Measurements from ENCODE around the gene MDFI.

Gene MDFI

GRCh38 chr6:41659935-41660334 lies 21.7 kb downstream of the MDFI start:
- TF ChIP-seq CTCF (IDR thresholded peaks at IDR 0.05; ENCODE audit: low read depth, low read length): no peak
- Histone ChIP-seq H3K27me3 (peaks cover 8% of the 10 kb centered on the region; the same call in 1 of the 2 replicates), H3K36me3 (no peaks in the 10 kb centered on the region), H3K4me3 (ENCODE audit: low read depth, low read length) (no peak overlapping the region), H3K4me1 (no peaks in the 10 kb centered on the region), H3K9me3 (no peaks in the 10 kb centered on the region)
- no peak for DNase-seq

- Histone ChIP-seq H3K36me3 (no peaks in the 10 kb centered on the region), H3K27me3 (peaks cover 8% of the 10 kb centered on the region; the same call in 1 of the 2 replicates), H3K9me3 (no peaks in the 10 kb centered on the region), H3K4me1 (no peaks in the 10 kb centered on the region), H3K4me3 (ENCODE audit: low read depth, low read length) (no peak overlapping the region)
- DNase-seq: no peak
- TF ChIP-seq CTCF (IDR thresholded peaks at IDR 0.05; ENCODE audit: low read depth, low read length): no peak
Measured at GRCh38 chr6:41663568-41663967, 25.3 kb downstream of the MDFI start.

GRCh38 chr6:41664271-41664670 lies 26.0 kb downstream of the MDFI start:
- H3K4me3 ChIP-seq (ENCODE audit: low read depth, low read length): no peak overlapping the region
- H3K9me3 ChIP-seq: no peaks in the 10 kb centered on the region
- H3K4me1 ChIP-seq: no peaks in the 10 kb centered on the region
- no peaks in the 10 kb centered on the region for H3K36me3 ChIP-seq
- TF ChIP-seq CTCF (IDR thresholded peaks at IDR 0.05; ENCODE audit: low read depth, low read length): no peak
- DNase-seq: no peak
- H3K27me3 ChIP-seq: peaks cover 8% of the 10 kb centered on the region; the same call in 1 of the 2 replicates

- H3K4me3 ChIP-seq (ENCODE audit: low read depth, low read length): no peak overlapping the region
- no peaks in the 10 kb centered on the region for H3K9me3 ChIP-seq
- H3K4me1 ChIP-seq: no peaks in the 10 kb centered on the region
- H3K36me3 ChIP-seq: no peaks in the 10 kb centered on the region
- peaks cover 1% of the 10 kb centered on the region; the same call in 1 of the 2 replicates for H3K27me3 ChIP-seq
- no peak for TF ChIP-seq CTCF (IDR thresholded peaks at IDR 0.05; ENCODE audit: low read depth, low read length)
- no peak for DNase-seq
Measured at GRCh38 chr6:41667195-41667594, 28.9 kb downstream of the MDFI start.

- Histone ChIP-seq H3K9me3 (no peaks in the 10 kb centered on the region), H3K36me3 (no peaks in the 10 kb centered on the region), H3K4me1 (no peaks in the 10 kb centered on the region), H3K4me3 (ENCODE audit: low read depth, low read length) (no peak overlapping the region), H3K27me3 (no peaks in the 10 kb centered on the region)
- no peak for TF ChIP-seq CTCF (IDR thresholded peaks at IDR 0.05; ENCODE audit: low read depth, low read length)
- DNase-seq: no peak
Measured at GRCh38 chr6:41668968-41669367, 30.7 kb downstream of the MDFI start.

GRCh38 chr6:41670703-41671360 lies 32.6 kb downstream of the MDFI start:
- no peaks in the 10 kb centered on the region for H3K9me3 ChIP-seq
- TF ChIP-seq CTCF (IDR thresholded peaks at IDR 0.05; ENCODE audit: low read depth, low read length): no peak
- H3K4me1 ChIP-seq: no peaks in the 10 kb centered on the region
- DNase-seq: no peak
- no peak overlapping the region for H3K4me3 ChIP-seq (ENCODE audit: low read depth, low read length)
- H3K27me3 ChIP-seq: no peaks in the 10 kb centered on the region
- no peaks in the 10 kb centered on the region for H3K36me3 ChIP-seq

Measured in BE2C (cell line).